CD4-positive, alpha-beta T cell (primary cell): Measurements from ENCODE around the gene UGT1A9. TPM values are rescaled to one million over a fixed set of nuclear protein-coding genes. Genes with fewer than 3 reads are reported as not detected.

Experiments
- ATAC-seq: fragments of 200-7000 bp; cut with Tn5 transposase; one replicate; pipeline ENCODE4 v1.10.0; 2022; ENCODE audit warnings: mild to moderate bottlenecking; ENCODE audit not compliant: poor library complexity
- CTCF ChIA-PET: fragments of 350-600 bp; sonication (Branson Sonifier 250); formaldehyde crosslinking; loops from one replicate; lab custom pipeline; 2021; ENCODE audit warnings: antibody characterized with exemption, inconsistent platforms; lab: Charles Lee
- POLR2A ChIA-PET: fragments of 350-600 bp; sonication (Branson Sonifier 250); formaldehyde crosslinking; loops from one replicate; lab custom pipeline; 2021; ENCODE audit warnings: antibody characterized with exemption, inconsistent platforms; lab: Charles Lee
- DNase-seq, 14 experiments: peaks; one replicate each; pipeline ENCODE4 v3.0.0-alpha.2; 2013 to 2020; ENCODE audit warnings: mixed read lengths in 2 of 14
- H3K27ac ChIP-seq, 2 donors: one replicate each; pipeline versions ENCODE4 v1.5.1 to v1.7.0; 2013; ENCODE audit warnings: low read length in 2 of 2, low read depth in 1 of 2, mild to moderate bottlenecking in 1 of 2
- H3K27me3 ChIP-seq, 2 experiments: 1 replicate in 1 of 2; 2 replicates in 1 of 2; pipeline versions ENCODE4 v1.6.1 to v1.7.0; 2013; ENCODE audit warnings: low read length in 2 of 2, control low read depth in 1 of 2, mild to moderate bottlenecking in 1 of 2, moderate library complexity in 1 of 2; ENCODE audit not compliant: insufficient read depth in 2 of 2, control insufficient read depth in 1 of 2
- H3K36me3 ChIP-seq: one replicate; pipeline ENCODE4 v1.6.1; 2013; ENCODE audit warnings: low read length, control low read depth; ENCODE audit not compliant: insufficient read depth
- H3K4me1 ChIP-seq: one replicate; pipeline ENCODE4 v1.6.1; 2013; ENCODE audit warnings: low read length, control low read depth; ENCODE audit not compliant: insufficient read depth
- H3K4me3 ChIP-seq: one replicate; pipeline ENCODE4 v1.5.1; 2013; ENCODE audit warnings: mild to moderate bottlenecking, low read length, moderate library complexity
- H3K9me3 ChIP-seq, 2 experiments: 1 replicate in 1 of 2; 2 replicates in 1 of 2; pipeline versions ENCODE4 v1.6.1 to v1.7.0; 2013; ENCODE audit warnings: low read length in 2 of 2, mild to moderate bottlenecking in 2 of 2, control low read depth in 1 of 2, moderate library complexity in 1 of 2; ENCODE audit not compliant: control insufficient read depth in 1 of 2, insufficient read depth in 1 of 2
- H3K27ac Mint-ChIP-seq: one replicate; pipeline ENCODE4 v1.8.0; 2020; ENCODE audit warnings: mixed read lengths
- H3K27me3 Mint-ChIP-seq: one replicate; pipeline ENCODE4 v1.8.0; 2021; ENCODE audit warnings: mixed read lengths
- H3K36me3 Mint-ChIP-seq: one replicate; pipeline ENCODE4 v1.8.0; 2021; ENCODE audit warnings: low read depth, mixed read lengths
- H3K4me1 Mint-ChIP-seq: one replicate; pipeline ENCODE4 v1.8.0; 2021; ENCODE audit warnings: low read depth, mixed read lengths
- H3K4me3 Mint-ChIP-seq: one replicate; pipeline ENCODE4 v1.8.0; 2020; ENCODE audit warnings: mild to moderate bottlenecking, mixed read lengths
- H3K9me3 Mint-ChIP-seq: one replicate; pipeline ENCODE4 v1.8.0; 2020; ENCODE audit warnings: mixed read lengths
- intact Hi-C, 2 experiments: fragments of 100-400 bp; cut with DNase I in 1 of 2; cut with micrococcal nuclease in 1 of 2; formaldehyde crosslinking; loops; one replicate each; pipeline versions ENCODE4 v1.15.1 to v1.9.0; 2023 to 2025; cut with DNase I, micrococcal nuclease
- total RNA-seq, 174 experiments: library from RNA in 2 of 174; stranded (reverse) in 2 of 174; gene quantifications; one replicate each; pipeline ENCODE4 v1.2.3 and lab custom pipeline; 2021 to 2026
- TF ChIP-seq, protein P1 (sequence below): fragments of 200-600 bp; IDR thresholded peaks from one replicate; pipeline ENCODE4 v1.8.0; 2022; ENCODE audit warnings: antibody characterized with exemption, mild to moderate bottlenecking

UGT1A9 gene
- total RNA-seq, 2 experiments from 2014 or later: not detected

GRCh38 chr2:233673896-233674295, 2.2 kb downstream of the UGT1A9 start:
- DNase-seq (no peak), ATAC-seq (no peak)
- ChIA-PET POLR2A (no interaction called here), CTCF (no interaction called here)
- Histone ChIP-seq H3K4me3 (no peak overlapping the region), H3K27me3 (peaks cover 0 to 21% of the 10 kb centered on the region in 2 experiments), H3K9me3 (no peaks in the 10 kb centered on the region), H3K4me1 (no peaks in the 10 kb centered on the region), H3K36me3 (no peaks in the 10 kb centered on the region), H3K27ac (no peak overlapping the region)
- no peak overlapping the region for H3K27ac Mint-ChIP-seq
- H3K27me3 Mint-ChIP-seq: peaks cover 45% of the 10 kb centered on the region
- intact Hi-C loops: no loop called here
- H3K4me3 Mint-ChIP-seq: no peak overlapping the region
- H3K4me1 Mint-ChIP-seq: no peaks in the 10 kb centered on the region
- no peaks in the 10 kb centered on the region for H3K36me3 Mint-ChIP-seq
- TF ChIP-seq, protein P1, sequence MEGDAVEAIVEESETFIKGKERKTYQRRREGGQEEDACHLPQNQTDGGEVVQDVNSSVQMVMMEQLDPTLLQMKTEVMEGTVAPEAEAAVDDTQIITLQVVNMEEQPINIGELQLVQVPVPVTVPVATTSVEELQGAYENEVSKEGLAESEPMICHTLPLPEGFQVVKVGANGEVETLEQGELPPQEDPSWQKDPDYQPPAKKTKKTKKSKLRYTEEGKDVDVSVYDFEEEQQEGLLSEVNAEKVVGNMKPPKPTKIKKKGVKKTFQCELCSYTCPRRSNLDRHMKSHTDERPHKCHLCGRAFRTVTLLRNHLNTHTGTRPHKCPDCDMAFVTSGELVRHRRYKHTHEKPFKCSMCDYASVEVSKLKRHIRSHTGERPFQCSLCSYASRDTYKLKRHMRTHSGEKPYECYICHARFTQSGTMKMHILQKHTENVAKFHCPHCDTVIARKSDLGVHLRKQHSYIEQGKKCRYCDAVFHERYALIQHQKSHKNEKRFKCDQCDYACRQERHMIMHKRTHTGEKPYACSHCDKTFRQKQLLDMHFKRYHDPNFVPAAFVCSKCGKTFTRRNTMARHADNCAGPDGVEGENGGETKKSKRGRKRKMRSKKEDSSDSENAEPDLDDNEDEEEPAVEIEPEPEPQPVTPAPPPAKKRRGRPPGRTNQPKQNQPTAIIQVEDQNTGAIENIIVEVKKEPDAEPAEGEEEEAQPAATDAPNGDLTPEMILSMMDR: no peak
- H3K9me3 Mint-ChIP-seq: no peaks in the 10 kb centered on the region

- ChIA-PET POLR2A (no interaction called here), CTCF (no interaction called here)
- no peaks in the 10 kb centered on the region for H3K4me1 Mint-ChIP-seq
- Histone ChIP-seq H3K4me1 (no peaks in the 10 kb centered on the region), H3K27ac (no peak overlapping the region), H3K36me3 (no peaks in the 10 kb centered on the region), H3K4me3 (no peak overlapping the region), H3K9me3 (no peaks in the 10 kb centered on the region), H3K27me3 (peaks cover 0 to 21% of the 10 kb centered on the region in 2 experiments)
- H3K36me3 Mint-ChIP-seq: no peaks in the 10 kb centered on the region
- no peaks in the 10 kb centered on the region for H3K9me3 Mint-ChIP-seq
- ATAC-seq: no peak
- DNase-seq: no peak
- intact Hi-C loops: no loop called here
- no peak overlapping the region for H3K27ac Mint-ChIP-seq
- TF ChIP-seq, protein P1: no peak
- no peak overlapping the region for H3K4me3 Mint-ChIP-seq
- peaks cover 46% of the 10 kb centered on the region for H3K27me3 Mint-ChIP-seq
These were observed 2.6 kb downstream of the UGT1A9 start for GRCh38 chr2:233674314-233674713.

GRCh38 chr2:233674995-233675394, 3.3 kb downstream of the UGT1A9 start:
- H3K27ac Mint-ChIP-seq: no peak overlapping the region
- Histone ChIP-seq H3K4me3 (no peak overlapping the region), H3K27ac (no peak overlapping the region), H3K36me3 (no peaks in the 10 kb centered on the region), H3K9me3 (no peaks in the 10 kb centered on the region), H3K4me1 (no peaks in the 10 kb centered on the region), H3K27me3 (peaks cover 0 to 21% of the 10 kb centered on the region in 2 experiments)
- H3K9me3 Mint-ChIP-seq: no peaks in the 10 kb centered on the region
- H3K4me1 Mint-ChIP-seq: no peaks in the 10 kb centered on the region
- POLR2A ChIA-PET: no interaction called here
- no peak overlapping the region for H3K4me3 Mint-ChIP-seq
- CTCF ChIA-PET: no interaction called here
- peaks cover 50% of the 10 kb centered on the region for H3K27me3 Mint-ChIP-seq
- ATAC-seq (no peak), DNase-seq (no peak)
- TF ChIP-seq, protein P1: no peak
- H3K36me3 Mint-ChIP-seq: no peaks in the 10 kb centered on the region
- intact Hi-C loops: no loop called here
